Thoracic aorta (tissue), 2 donors: Measurements from ENCODE around the gene SV2B. TPM values are rescaled to one million over a fixed set of nuclear protein-coding genes. Genes with fewer than 3 reads are reported as not detected.

Experiments used
- ATAC-seq: fragments of 150-250 bp; one replicate; pipeline ENCODE4 v1.8.0; 2017; ENCODE audit warnings: low read depth; ENCODE audit not compliant: insufficient number of reproducible peaks, low FRiP score
- DNase-seq: peaks from one replicate; pipeline ENCODE4 v3.0.0-alpha.2; 2020; ENCODE audit warnings: low spot score
- H3K27ac ChIP-seq, 2 donors: fragments of 200-600 bp; sonication (generic); 1 replicate in 1 of 2; 2 replicates in 1 of 2; pipeline ENCODE4 v1.5.1; 2016; ENCODE audit warnings: mild to moderate bottlenecking in 2 of 2, moderate library complexity in 2 of 2
- H3K27me3 ChIP-seq: fragments of 200-600 bp; sonication (generic); replicated peaks from 2 replicates; pipeline ENCODE4 v1.6.0; 2016; ENCODE audit warnings: mild to moderate bottlenecking; ENCODE audit not compliant: insufficient read depth
- H3K36me3 ChIP-seq: fragments of 200-600 bp; sonication (generic); one replicate; pipeline ENCODE4 v1.5.1; 2016
- H3K4me1 ChIP-seq, 2 donors: fragments of 200-600 bp; sonication (generic); 1 replicate in 1 of 2; 2 replicates in 1 of 2; pipeline versions ENCODE4 v1.5.1 to v1.6.0; 2016; ENCODE audit warnings: low read depth in 2 of 2, mild to moderate bottlenecking in 1 of 2; ENCODE audit not compliant: control insufficient read depth in 1 of 2
- H3K4me3 ChIP-seq: fragments of 200-600 bp; sonication (generic); 2 replicates; pipeline ENCODE4 v1.5.1; 2016; ENCODE audit warnings: mild to moderate bottlenecking
- H3K9me3 ChIP-seq: fragments of 200-600 bp; sonication (generic); 2 replicates; pipeline ENCODE4 v1.5.1; 2016
- total RNA-seq, 2 donors: library from RNA; depleted of rRNA; stranded (reverse); fragments of >200 nt; gene quantifications; one replicate each; pipeline versions ENCODE4 v1.1.0 to v1.2.3, GENCODE V29; 2016
- TF ChIP-seq, protein P1 (sequence below): fragments of 200-600 bp; sonication (generic); IDR thresholded peaks from one replicate; pipeline ENCODE4 v1.5.1; 2019; ENCODE audit warnings: antibody characterized with exemption

Gene SV2B
- total RNA-seq, 2 donors from 2014 or later = 2.6 TPM; not detected in 1

GRCh38 chr15:91128016-91128415 lies 28.0 kb downstream of the SV2B start:
- Histone ChIP-seq H3K27ac (no peak overlapping the region), H3K4me1 (no peaks in the 10 kb centered on the region), H3K4me3 (no peak overlapping the region), H3K27me3 (peaks cover 3% of the 10 kb centered on the region), H3K9me3 (no peaks in the 10 kb centered on the region), H3K36me3 (no peaks in the 10 kb centered on the region)
- TF ChIP-seq, protein P1, sequence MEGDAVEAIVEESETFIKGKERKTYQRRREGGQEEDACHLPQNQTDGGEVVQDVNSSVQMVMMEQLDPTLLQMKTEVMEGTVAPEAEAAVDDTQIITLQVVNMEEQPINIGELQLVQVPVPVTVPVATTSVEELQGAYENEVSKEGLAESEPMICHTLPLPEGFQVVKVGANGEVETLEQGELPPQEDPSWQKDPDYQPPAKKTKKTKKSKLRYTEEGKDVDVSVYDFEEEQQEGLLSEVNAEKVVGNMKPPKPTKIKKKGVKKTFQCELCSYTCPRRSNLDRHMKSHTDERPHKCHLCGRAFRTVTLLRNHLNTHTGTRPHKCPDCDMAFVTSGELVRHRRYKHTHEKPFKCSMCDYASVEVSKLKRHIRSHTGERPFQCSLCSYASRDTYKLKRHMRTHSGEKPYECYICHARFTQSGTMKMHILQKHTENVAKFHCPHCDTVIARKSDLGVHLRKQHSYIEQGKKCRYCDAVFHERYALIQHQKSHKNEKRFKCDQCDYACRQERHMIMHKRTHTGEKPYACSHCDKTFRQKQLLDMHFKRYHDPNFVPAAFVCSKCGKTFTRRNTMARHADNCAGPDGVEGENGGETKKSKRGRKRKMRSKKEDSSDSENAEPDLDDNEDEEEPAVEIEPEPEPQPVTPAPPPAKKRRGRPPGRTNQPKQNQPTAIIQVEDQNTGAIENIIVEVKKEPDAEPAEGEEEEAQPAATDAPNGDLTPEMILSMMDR = no peak
- no peak for ATAC-seq
- no peak for DNase-seq

DNA sequence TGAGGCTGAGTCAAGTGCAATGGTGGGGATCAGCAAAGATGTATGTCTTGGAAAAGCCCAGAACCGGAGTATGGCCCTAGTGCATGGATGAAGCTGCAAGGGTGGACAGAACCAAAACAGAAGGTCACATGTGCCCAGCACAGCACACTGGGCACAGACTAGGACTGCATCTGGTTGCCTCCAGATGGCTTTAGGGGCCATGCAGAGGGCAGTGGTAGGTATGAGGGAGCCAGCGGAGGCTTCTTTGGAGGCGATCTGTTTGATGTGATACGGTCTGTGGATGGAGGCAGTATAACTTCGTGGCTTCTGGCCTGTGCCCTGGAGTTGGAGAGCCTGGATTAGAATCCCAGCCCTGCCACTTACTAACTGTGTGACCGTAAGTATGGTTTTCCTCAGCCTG lies 29.4 kb downstream of the SV2B start:
- H3K4me3 ChIP-seq = no peak overlapping the region
- H3K36me3 ChIP-seq = no peaks in the 10 kb centered on the region
- TF ChIP-seq, protein P1 = no peak
- DNase-seq = no peak
- no peak overlapping the region for H3K27ac ChIP-seq
- ATAC-seq = no peak
- peaks cover 3% of the 10 kb centered on the region for H3K27me3 ChIP-seq
- no peaks in the 10 kb centered on the region for H3K4me1 ChIP-seq
- no peaks in the 10 kb centered on the region for H3K9me3 ChIP-seq

GRCh38 chr15:91132079-91132478 lies 32.0 kb downstream of the SV2B start:
- DNase-seq = no peak
- no peak for ATAC-seq
- Histone ChIP-seq H3K27me3 (no peaks in the 10 kb centered on the region), H3K27ac (no peak overlapping the region), H3K36me3 (no peaks in the 10 kb centered on the region), H3K9me3 (no peaks in the 10 kb centered on the region), H3K4me1 (no peaks in the 10 kb centered on the region), H3K4me3 (no peak overlapping the region)
- TF ChIP-seq, protein P1 = no peak

GRCh38 chr15:91133511-91133910 lies 33.5 kb downstream of the SV2B start:
- Histone ChIP-seq H3K27me3 (no peaks in the 10 kb centered on the region), H3K27ac (no peak overlapping the region), H3K4me1 (no peaks in the 10 kb centered on the region), H3K9me3 (peaks cover 3% of the 10 kb centered on the region), H3K36me3 (no peaks in the 10 kb centered on the region), H3K4me3 (no peak overlapping the region)
- ATAC-seq (no peak), DNase-seq (no peak)
- TF ChIP-seq, protein P1 = no peak

GRCh38 chr15:91135201-91136130 lies 35.4 kb downstream of the SV2B start:
- ATAC-seq (no peak), DNase-seq (no peak)
- Histone ChIP-seq H3K4me1 (no peaks in the 10 kb centered on the region), H3K9me3 (peaks cover 3% of the 10 kb centered on the region), H3K36me3 (no peaks in the 10 kb centered on the region), H3K27ac (no peak overlapping the region), H3K4me3 (no peak overlapping the region), H3K27me3 (no peaks in the 10 kb centered on the region)
- TF ChIP-seq, protein P1 = no peak
